ENCODE data around the gene HCN2.
A peak's percentile ranks its signal among the peaks of the same experiment; 100 is the strongest.

The HCN2 gene

GRCh38 chr19:638906-639252, 49.2 kb downstream of the HCN2 start:
- H3K4me2 ChIP-seq (ENCODE audit: low read length), result peak overlapping the region; percentile 75; the same call in 1 of the 2 replicates
- H3K4me1 ChIP-seq (ENCODE audit: insufficient read depth, low read length, severe bottlenecking), result peaks cover 23% of the 10 kb centered on the region
- H3K27ac ChIP-seq (ENCODE audit: low read depth, low read length, poor library complexity, severe bottlenecking), result no peak overlapping the region
- no peaks in the 10 kb centered on the region for H3K79me2 ChIP-seq (ENCODE audit: insufficient read depth, low read length)
- no peak overlapping the region for H3K9ac ChIP-seq (ENCODE audit: low read length)
- no peak for TF ChIP-seq EZH2 (IDR thresholded peaks at IDR 0.05; ENCODE audit: borderline replicate concordance, low read length)
- TF ChIP-seq, protein P1, sequence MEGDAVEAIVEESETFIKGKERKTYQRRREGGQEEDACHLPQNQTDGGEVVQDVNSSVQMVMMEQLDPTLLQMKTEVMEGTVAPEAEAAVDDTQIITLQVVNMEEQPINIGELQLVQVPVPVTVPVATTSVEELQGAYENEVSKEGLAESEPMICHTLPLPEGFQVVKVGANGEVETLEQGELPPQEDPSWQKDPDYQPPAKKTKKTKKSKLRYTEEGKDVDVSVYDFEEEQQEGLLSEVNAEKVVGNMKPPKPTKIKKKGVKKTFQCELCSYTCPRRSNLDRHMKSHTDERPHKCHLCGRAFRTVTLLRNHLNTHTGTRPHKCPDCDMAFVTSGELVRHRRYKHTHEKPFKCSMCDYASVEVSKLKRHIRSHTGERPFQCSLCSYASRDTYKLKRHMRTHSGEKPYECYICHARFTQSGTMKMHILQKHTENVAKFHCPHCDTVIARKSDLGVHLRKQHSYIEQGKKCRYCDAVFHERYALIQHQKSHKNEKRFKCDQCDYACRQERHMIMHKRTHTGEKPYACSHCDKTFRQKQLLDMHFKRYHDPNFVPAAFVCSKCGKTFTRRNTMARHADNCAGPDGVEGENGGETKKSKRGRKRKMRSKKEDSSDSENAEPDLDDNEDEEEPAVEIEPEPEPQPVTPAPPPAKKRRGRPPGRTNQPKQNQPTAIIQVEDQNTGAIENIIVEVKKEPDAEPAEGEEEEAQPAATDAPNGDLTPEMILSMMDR (IDR thresholded peaks at IDR 0.05; ENCODE audit: low read length), result no peak
- no peaks in the 10 kb centered on the region; the same call in 1 of the 2 replicates for H3F3A ChIP-seq (ENCODE audit: insufficient read depth, low read length)
- H3K36me3 ChIP-seq (ENCODE audit: insufficient read depth, low read length), result peaks cover 5% of the 10 kb centered on the region
- H3K9me2 ChIP-seq (ENCODE audit: low read depth, low read length), result no peaks in the 10 kb centered on the region
- no peaks in the 10 kb centered on the region for H3K9me3 ChIP-seq (ENCODE audit: low read length)
- no peak overlapping the region for H2AFZ ChIP-seq (ENCODE audit: low read length)
- no peaks in the 10 kb centered on the region for H4K20me1 ChIP-seq (ENCODE audit: insufficient read depth, low read length)
- H3K4me3 ChIP-seq (ENCODE audit: low read depth, low read length, poor library complexity, severe bottlenecking), result peak overlapping the region; percentile 58
- peaks cover 4% of the 10 kb centered on the region; the same call in 1 of the 2 replicates for H3K27me3 ChIP-seq (ENCODE audit: insufficient read depth, low read length)

GRCh38 chr19:639253-640160, 49.8 kb downstream of the HCN2 start, which contains the start of gene FGF22:
Gene FGF22, plus strand, starts transcription at chr19:639879. Its CDS starts 47 bp downstream, at chr19:639926.
- peak within 1 kb of the TSS; percentile 58 for H3K4me3 ChIP-seq (ENCODE audit: low read depth, low read length, poor library complexity, severe bottlenecking)
- H3K9me2 ChIP-seq (ENCODE audit: low read depth, low read length), result no peaks in the 10 kb centered on the region
- H3K36me3 ChIP-seq (ENCODE audit: insufficient read depth, low read length), result peaks cover 11% of the 10 kb centered on the region
- peaks cover 18% of the 10 kb centered on the region for H3K4me1 ChIP-seq (ENCODE audit: insufficient read depth, low read length, severe bottlenecking)
- H3K27ac ChIP-seq (ENCODE audit: low read depth, low read length, poor library complexity, severe bottlenecking), result no peak within 1 kb of the TSS
- no peaks in the 10 kb centered on the region; the same call in 1 of the 2 replicates for H3F3A ChIP-seq (ENCODE audit: insufficient read depth, low read length)
- no peak for TF ChIP-seq EZH2 (IDR thresholded peaks at IDR 0.05; ENCODE audit: borderline replicate concordance, low read length)
- TF ChIP-seq, protein P1 (IDR thresholded peaks at IDR 0.05; ENCODE audit: low read length), result no peak
- peak within 1 kb of the TSS; percentile 75 for H3K4me2 ChIP-seq (ENCODE audit: low read length)
- H4K20me1 ChIP-seq (ENCODE audit: insufficient read depth, low read length), result no peaks in the 10 kb centered on the region
- no peaks in the 10 kb centered on the region for H3K9me3 ChIP-seq (ENCODE audit: low read length)
- H3K79me2 ChIP-seq (ENCODE audit: insufficient read depth, low read length), result no peaks in the 10 kb centered on the region
- no peak within 1 kb of the TSS for H2AFZ ChIP-seq (ENCODE audit: low read length)
- H3K9ac ChIP-seq (ENCODE audit: low read length), result peak within 1 kb of the TSS; percentile 21; the same call in 1 of the 2 replicates
- H3K27me3 ChIP-seq (ENCODE audit: insufficient read depth, low read length), result peaks cover 4% of the 10 kb centered on the region; the same call in 1 of the 2 replicates

DNA sequence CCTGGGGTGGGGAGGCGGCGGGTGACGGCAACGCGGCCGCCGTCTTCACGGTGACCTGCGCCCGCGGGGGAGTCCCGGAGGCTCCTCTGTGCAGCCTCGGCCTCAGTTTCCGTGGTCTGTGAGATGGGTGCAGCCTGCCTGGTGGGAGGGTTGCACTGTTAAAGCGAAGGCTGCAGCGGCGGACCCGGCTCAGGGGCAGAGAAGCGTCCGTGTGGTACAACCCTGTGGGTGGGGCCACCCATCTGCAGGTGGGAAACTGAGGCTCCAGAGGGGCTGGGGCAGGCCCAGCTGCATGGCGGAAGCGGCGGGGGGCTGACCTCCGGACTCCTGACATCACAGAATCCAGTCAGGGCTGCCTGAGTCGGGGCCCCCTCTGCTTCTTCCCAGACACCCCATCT, 50.5 kb downstream of the HCN2 start:
- H4K20me1 ChIP-seq (ENCODE audit: insufficient read depth, low read length), result no peaks in the 10 kb centered on the region
- peak overlapping the region; percentile 21; the same call in 1 of the 2 replicates for H3K9ac ChIP-seq (ENCODE audit: low read length)
- no peaks in the 10 kb centered on the region; the same call in 1 of the 2 replicates for H3F3A ChIP-seq (ENCODE audit: insufficient read depth, low read length)
- no peak overlapping the region for H2AFZ ChIP-seq (ENCODE audit: low read length)
- no peak overlapping the region for H3K27ac ChIP-seq (ENCODE audit: low read depth, low read length, poor library complexity, severe bottlenecking)
- TF ChIP-seq, protein P1 (IDR thresholded peaks at IDR 0.05; ENCODE audit: low read length), result no peak
- no peak for TF ChIP-seq EZH2 (IDR thresholded peaks at IDR 0.05; ENCODE audit: borderline replicate concordance, low read length)
- peaks cover 17% of the 10 kb centered on the region for H3K36me3 ChIP-seq (ENCODE audit: insufficient read depth, low read length)
- H3K4me3 ChIP-seq (ENCODE audit: low read depth, low read length, poor library complexity, severe bottlenecking), result peak overlapping the region; percentile 58
- no peaks in the 10 kb centered on the region for H3K79me2 ChIP-seq (ENCODE audit: insufficient read depth, low read length)
- H3K9me3 ChIP-seq (ENCODE audit: low read length), result no peaks in the 10 kb centered on the region
- peak overlapping the region; percentile 67 for H3K4me2 ChIP-seq (ENCODE audit: low read length)
- H3K9me2 ChIP-seq (ENCODE audit: low read depth, low read length), result no peaks in the 10 kb centered on the region
- H3K27me3 ChIP-seq (ENCODE audit: insufficient read depth, low read length), result peaks cover 4% of the 10 kb centered on the region; the same call in 1 of the 2 replicates
- H3K4me1 ChIP-seq (ENCODE audit: insufficient read depth, low read length, severe bottlenecking), result peaks cover 18% of the 10 kb centered on the region

Measured in OCI-LY1 (cell line).